GM12878 (cell line): ENCODE data around the gene CDH4.

ENCODE experiments used
- CTCF ChIP-seq, 3 experiments: IDR thresholded peaks in 2 of 3; conservative IDR thresholded peaks in 1 of 3; 2 replicates each; pipeline ENCODE4 v1.5.1; 2011; ENCODE audit warnings: low read depth in 3 of 3, low read length in 3 of 3, mild to moderate bottlenecking in 3 of 3, control low read depth in 2 of 3, moderate library complexity in 2 of 3, inconsistent platforms in 1 of 3, mixed read lengths in 1 of 3; ENCODE audit not compliant: control insufficient read depth in 2 of 3, insufficient read depth in 1 of 3; ENCODE audit errors: extremely low read depth in 1 of 3
- FOXM1 ChIP-seq: IDR thresholded peaks from 2 replicates; pipeline ENCODE4 v1.6.1; 2012; ENCODE audit warnings: low read depth, mild to moderate bottlenecking, inconsistent platforms, low read length, moderate library complexity
- NFXL1 ChIP-seq: fragments of 450-650 bp; IDR thresholded peaks from 2 replicates; pipeline ENCODE4 v1.6.1; 2017; ENCODE audit warnings: antibody characterized with exemption, mild to moderate bottlenecking, borderline replicate concordance
- POLR2A ChIP-seq: IDR thresholded peaks from 2 replicates; pipeline ENCODE4 v1.6.1; 2011; ENCODE audit warnings: low read depth, mild to moderate bottlenecking, low read length
- POLR2AphosphoS5 ChIP-seq: IDR thresholded peaks from 2 replicates; pipeline ENCODE4 v1.6.1; 2011; ENCODE audit warnings: mild to moderate bottlenecking, low read length, inconsistent platforms
- RB1 ChIP-seq: fragments of 450-650 bp; formaldehyde crosslinking; IDR thresholded peaks from 2 replicates; pipeline ENCODE4 v1.6.1; 2017; ENCODE audit warnings: mild to moderate bottlenecking, borderline replicate concordance
- SP1 ChIP-seq: IDR thresholded peaks from one replicate; pipeline ENCODE4 v1.6.1; 2011; ENCODE audit warnings: low read depth, low read length
- YY1 ChIP-seq: IDR thresholded peaks from 2 replicates; pipeline ENCODE4 v1.6.1; 2011; ENCODE audit warnings: low read depth, mild to moderate bottlenecking, low read length
- ZBTB33 ChIP-seq: fragments of 450-650 bp; IDR thresholded peaks from 2 replicates; pipeline ENCODE4 v1.6.1; 2017; ENCODE audit warnings: mild to moderate bottlenecking

GRCh38 chr20:61478611-61479305 lies 226.7 kb downstream of the CDH4 start:
- no peak for TF ChIP-seq ZBTB33
- TF ChIP-seq RB1, result no peak
- no peak for TF ChIP-seq NFXL1
- no peak for TF ChIP-seq POLR2AphosphoS5
- TF ChIP-seq CTCF (IDR thresholded peaks at IDR 0.05 in 2 of 3, conservative IDR thresholded peaks at IDR 0.05 in 1 of 3; ENCODE audit: control insufficient read depth in 2 of 3, extremely low read depth in 1 of 3, insufficient read depth in 1 of 3, low read depth in 3 of 3, low read length in 3 of 3), result no peak
- no peak for TF ChIP-seq FOXM1
- no peak for TF ChIP-seq SP1
- TF ChIP-seq YY1, result no peak
- TF ChIP-seq POLR2A, result no peak
